Liver (tissue), 3 donors: ENCODE results near the gene EPHB2.

ENCODE experiments used
- ATF3 ChIP-seq: IDR thresholded peaks from 2 replicates; pipeline ENCODE4 v1.6.1; 2016; ENCODE audit warnings: antibody characterized with exemption
- CTCF ChIP-seq: fragments of 150-350 bp; IDR thresholded peaks from 2 replicates; pipeline ENCODE4 v1.5.1; 2017; ENCODE audit warnings: improper control_type of control experiment, low read depth, low read length; ENCODE audit not compliant: missing input control
- JUND ChIP-seq, 2 donors: IDR thresholded peaks; 2 replicates each; pipeline ENCODE4 v1.6.1; 2016; ENCODE audit warnings: antibody characterized with exemption in 2 of 2
- MAX ChIP-seq: IDR thresholded peaks from 2 replicates; pipeline ENCODE4 v1.6.1; 2016; ENCODE audit warnings: antibody characterized with exemption
- RAD21 ChIP-seq, 2 donors: IDR thresholded peaks; 2 replicates each; pipeline ENCODE4 v1.6.1; 2016; ENCODE audit warnings: antibody characterized with exemption in 2 of 2, mild to moderate bottlenecking in 2 of 2
- REST ChIP-seq: IDR thresholded peaks from 2 replicates; pipeline ENCODE4 v1.6.1; 2016; ENCODE audit warnings: antibody characterized with exemption, mild to moderate bottlenecking
- SP1 ChIP-seq: IDR thresholded peaks from 2 replicates; pipeline ENCODE4 v1.6.1; 2018; ENCODE audit warnings: antibody characterized with exemption, mild to moderate bottlenecking
- TAF1 ChIP-seq: conservative IDR thresholded peaks from 2 replicates; pipeline ENCODE4 v1.6.1; 2016; ENCODE audit warnings: antibody characterized with exemption, mild to moderate bottlenecking
- YY1 ChIP-seq: IDR thresholded peaks from 2 replicates; pipeline ENCODE4 v1.6.1; 2016; ENCODE audit warnings: antibody characterized with exemption, mild to moderate bottlenecking
- donor health status: healthy.
- donor health status: healthy.

GRCh38 chr1:22717037-22717760 lies 6.6 kb downstream of the EPHB2 start:
- no peak for TF ChIP-seq CTCF
- no peak for TF ChIP-seq TAF1
- TF ChIP-seq SP1 = no peak
- no peak for TF ChIP-seq RAD21 (IDR thresholded peaks at IDR 0.05)
- TF ChIP-seq MAX = no peak
- no peak for TF ChIP-seq JUND (IDR thresholded peaks at IDR 0.05)
- no peak for TF ChIP-seq ATF3
- no peak for TF ChIP-seq YY1
- TF ChIP-seq REST = no peak
